IMR-90 (cell line): ENCODE data around the gene RBFOX2. TPM values are rescaled to one million over a fixed set of nuclear protein-coding genes. Genes with fewer than 3 reads are reported as not detected.

Experiments
- ATAC-seq: fragments of 200-7000 bp; cut with Tn5 transposase; 2 replicates; pipeline ENCODE4 v1.9.1; 2020; ENCODE audit warnings: low read depth, mild to moderate bottlenecking, moderate library complexity
- BruUV-seq: library from RNA; stranded (reverse); fragments of 400-500 nt; replicated peaks from 2 replicates; lab custom pipeline; 2021; lab: Mats Ljungman, UMichigan
- CTCF ChIA-PET: fragments of 300-600 bp; formaldehyde crosslinking; extraction: SDS; loops from one replicate; lab custom pipeline; 2021; ENCODE audit warnings: antibody characterized with exemption; lab: Yijun Ruan, JAX
- POLR2A ChIA-PET: fragments of 300-600 bp; sonication (Branson Sonifier 250); formaldehyde crosslinking; loops from one replicate; lab custom pipeline; 2022; ENCODE audit warnings: antibody characterized with exemption; ENCODE audit not compliant: unreplicated experiment; lab: Charles Lee
- DNase-seq: peaks from one replicate; pipeline ENCODE4 v3.0.0; 2013
- H2AFZ ChIP-seq: replicated peaks from 2 replicates; pipeline ENCODE3; 2013; ENCODE audit warnings: low read length, mild to moderate bottlenecking; ENCODE audit not compliant: poor library complexity
- H2AK5ac ChIP-seq: 2 replicates; pipeline ENCODE4 v1.6.1; 2013; ENCODE audit warnings: low read depth, low read length, inconsistent platforms
- H2AK9ac ChIP-seq: replicated peaks from 2 replicates; pipeline ENCODE3; 2013; ENCODE audit warnings: mild to moderate bottlenecking, low read depth, low read length, moderate library complexity; ENCODE audit not compliant: poor library complexity
- H2BK120ac ChIP-seq: 2 replicates; pipeline ENCODE4 v1.6.1; 2013; ENCODE audit warnings: low read depth, low read length, inconsistent platforms
- H2BK15ac ChIP-seq: 3 replicates; pipeline ENCODE4 v1.6.1; 2013; ENCODE audit warnings: low read depth, low read length, inconsistent platforms
- H2BK20ac ChIP-seq: 2 replicates; pipeline ENCODE4 v1.6.1; 2013; ENCODE audit warnings: low read depth, mild to moderate bottlenecking, inconsistent platforms, low read length, moderate library complexity
- H2BK5ac ChIP-seq: 2 replicates; pipeline ENCODE4 v1.6.1; 2013; ENCODE audit warnings: mild to moderate bottlenecking, low read depth, low read length, inconsistent platforms; ENCODE audit not compliant: poor library complexity, severe bottlenecking
- H3K14ac ChIP-seq: replicated peaks from 2 replicates; pipeline ENCODE4 v1.6.1; 2013; ENCODE audit warnings: low read depth, low read length, inconsistent platforms
- H3K18ac ChIP-seq: 2 replicates; pipeline ENCODE4 v1.6.1; 2013; ENCODE audit warnings: low read depth, low read length, control low read depth
- H3K23ac ChIP-seq: 2 replicates; pipeline ENCODE4 v1.6.1; 2013; ENCODE audit warnings: low read depth, low read length, inconsistent platforms
- H3K27ac ChIP-seq: 2 replicates; pipeline ENCODE4 v1.5.1; 2013; ENCODE audit warnings: mild to moderate bottlenecking, control low read depth, low read length; ENCODE audit not compliant: insufficient read depth
- H3K27me3 ChIP-seq: 2 replicates; pipeline ENCODE4 v1.6.1; 2013; ENCODE audit warnings: low read length; ENCODE audit not compliant: control insufficient read depth, insufficient read depth
- H3K36me3 ChIP-seq: 2 replicates; pipeline ENCODE4 v1.6.1; 2013; ENCODE audit warnings: low read length, mixed read lengths; ENCODE audit not compliant: control insufficient read depth, insufficient read depth
- H3K4ac ChIP-seq: 2 replicates; pipeline ENCODE4 v1.6.1; 2013; ENCODE audit warnings: low read depth, low read length, inconsistent platforms
- H3K4me1 ChIP-seq: 2 replicates; pipeline ENCODE4 v1.6.1; 2013; ENCODE audit warnings: low read length, mixed read lengths; ENCODE audit not compliant: control insufficient read depth, insufficient read depth
- H3K4me2 ChIP-seq: 2 replicates; pipeline ENCODE4 v1.6.1; 2013; ENCODE audit warnings: low read depth, mild to moderate bottlenecking, control low read depth, low read length, moderate library complexity
- H3K4me3 ChIP-seq: 2 replicates; pipeline ENCODE4 v1.5.1; 2013; ENCODE audit warnings: low read depth, mild to moderate bottlenecking, control low read depth, low read length, moderate library complexity; ENCODE audit not compliant: insufficient read depth
- H3K56ac ChIP-seq: 2 replicates; pipeline ENCODE4 v1.6.1; 2013; ENCODE audit warnings: low read length, inconsistent platforms; ENCODE audit not compliant: insufficient read depth; ENCODE audit errors: extremely low read depth
- H3K79me1 ChIP-seq, 2 experiments: 2 replicates each; pipeline ENCODE4 v1.6.1; 2013; ENCODE audit warnings: low read length in 2 of 2, inconsistent platforms in 1 of 2, low read depth in 1 of 2
- H3K9ac ChIP-seq: 2 replicates; pipeline ENCODE4 v1.6.1; 2013; ENCODE audit warnings: low read depth, low read length, control low read depth
- H3K9me1 ChIP-seq: 2 replicates; pipeline ENCODE4 v1.6.1; 2013; ENCODE audit warnings: low read length, inconsistent platforms; ENCODE audit not compliant: insufficient read depth
- H3K9me3 ChIP-seq: 2 replicates; pipeline ENCODE4 v1.6.1; 2013; ENCODE audit warnings: low read length; ENCODE audit not compliant: control insufficient read depth, insufficient read depth
- H4K20me1 ChIP-seq: 2 replicates; pipeline ENCODE4 v1.6.1; 2013; ENCODE audit warnings: low read length, inconsistent platforms; ENCODE audit not compliant: insufficient read depth
- H4K5ac ChIP-seq: 2 replicates; pipeline ENCODE4 v1.6.1; 2013; ENCODE audit warnings: mild to moderate bottlenecking, low read depth, low read length, control low read depth
- H4K8ac ChIP-seq, 2 experiments: 2 replicates each; pipeline ENCODE4 v1.6.1; 2013; ENCODE audit warnings: low read depth in 2 of 2, low read length in 2 of 2, control low read depth in 1 of 2, inconsistent platforms in 1 of 2
- H4K91ac ChIP-seq: 2 replicates; pipeline ENCODE4 v1.6.1; 2013; ENCODE audit warnings: low read depth, low read length, inconsistent platforms; ENCODE audit not compliant: insufficient read depth
- CEBPB ChIP-seq: IDR thresholded peaks from 2 replicates; pipeline ENCODE4 v1.6.1; 2012; ENCODE audit warnings: low read depth, low read length, improper control_type of control experiment
- ELK1 ChIP-seq: fragments of 150-350 bp; IDR thresholded peaks from 2 replicates; pipeline ENCODE4 v1.6.1; 2016; ENCODE audit warnings: low read depth, mild to moderate bottlenecking, low read length, moderate library complexity, borderline replicate concordance
- MXI1 ChIP-seq: IDR thresholded peaks from 2 replicates; pipeline ENCODE4 v1.6.1; 2012; ENCODE audit warnings: low read depth, mild to moderate bottlenecking, low read length, moderate library complexity, borderline replicate concordance
- WGBS, 2 experiments: methylation state at CpG; one replicate each; pipeline versions ENCODE4 v1.1.5 to v1.1.7; 2013; ENCODE audit warnings: missing lambda C conversion rate in 2 of 2; ENCODE audit not compliant: insufficient read length in 1 of 2; ENCODE audit errors: extremely low coverage in 2 of 2; 5-methylcytosine and 5-hydroxymethylcytosine counted together
- dilution Hi-C: fragments of 300-500 bp; cut with HindIII; formaldehyde crosslinking; loops from one replicate; pipeline ENCODE4 v1.14.3; 2018; ENCODE audit warnings: low sequenced_read_pairs; ENCODE audit not compliant: unreplicated experiment
- in situ Hi-C: fragments of 300-500 bp; cut with MboI; formaldehyde crosslinking; loops from 3 replicates; pipeline ENCODE4 v1.14.3; 2019; ENCODE audit warnings: low sequenced_read_pairs, inconsistent platforms, mixed read lengths
- intact Hi-C: fragments of 100-400 bp; cut with micrococcal nuclease; formaldehyde crosslinking; loops from 2 replicates; pipeline ENCODE4 v1.10.0; 2022
- polyA plus RNA-seq, 3 experiments: library from polyadenylated mRNA; depleted of rRNA; stranded (reverse); fragments of >200 nt; gene quantifications; 2 replicates each; pipeline ENCODE4 v1.2.3, GENCODE V29; 2012; ENCODE audit warnings: low replicate concordance in 1 of 3
- total RNA-seq: library from RNA; depleted of rRNA; stranded (reverse); fragments of >200 nt; gene quantifications from 2 replicates; pipeline ENCODE4 v1.2.3, GENCODE V29; 2012

The RBFOX2 gene
- total and polyA plus RNA-seq, 2 of the 4 experiments (the other 2 are of a cell fraction) = 146 to 178 TPM

GRCh38 chr22:35950262-35950661 lies 78.4 kb downstream of the RBFOX2 start:
- H2AFZ ChIP-seq = no peak overlapping the region
- TF ChIP-seq CEBPB = no peak
- TF ChIP-seq ELK1 = no peak
- no peak for TF ChIP-seq MXI1
- no peak overlapping the region for H3K27ac ChIP-seq
- in situ Hi-C loops = no loop called here
- no peak overlapping the region for H2BK15ac ChIP-seq
- H4K5ac ChIP-seq = no peak overlapping the region
- intact Hi-C loops = no loop called here
- peak overlapping the region; percentile 50; the same call in 1 of the 2 replicates for H3K23ac ChIP-seq
- no peak overlapping the region for H2BK120ac ChIP-seq
- H3K9ac ChIP-seq = no peak overlapping the region
- H3K56ac ChIP-seq = no peak overlapping the region
- DNase-seq (no peak), ATAC-seq (no peak)
- no TSS peak for BruUV-seq
- peaks cover 34% of the 10 kb centered on the region for H4K20me1 ChIP-seq
- CTCF ChIA-PET = no interaction called here
- no peak overlapping the region for H3K4me3 ChIP-seq
- no peaks in the 10 kb centered on the region for H3K9me3 ChIP-seq
- no peak overlapping the region for H2BK5ac ChIP-seq
- no peak overlapping the region for H3K4ac ChIP-seq
- peaks cover 28 to 70% of the 10 kb centered on the region in 2 experiments for H3K79me1 ChIP-seq
- H4K8ac ChIP-seq = no peak overlapping the region
- H3K9me1 ChIP-seq = peaks cover 7% of the 10 kb centered on the region
- no peaks in the 10 kb centered on the region for H3K36me3 ChIP-seq
- H3K27me3 ChIP-seq = no peaks in the 10 kb centered on the region
- POLR2A ChIA-PET = no interaction called here
- WGBS, 2 experiments = no CpG with 5 or more reads among the region's 2 CpGs
- H2AK5ac ChIP-seq = no peak overlapping the region
- peaks cover 10% of the 10 kb centered on the region for H3K4me1 ChIP-seq
- no peak overlapping the region for H3K4me2 ChIP-seq
- dilution Hi-C loops = no loop called here
- H2BK20ac ChIP-seq = no peak overlapping the region
- H3K18ac ChIP-seq = no peak overlapping the region
- no peak overlapping the region for H3K14ac ChIP-seq
- H4K91ac ChIP-seq = no peak overlapping the region
- no peak overlapping the region for H2AK9ac ChIP-seq
